Activated CD8-positive, alpha-beta memory T cell treated with anti-CD3 and anti-CD28 coated beads, Interleukin-2, amount 10 ng/mL, durations not matched to agents 7 days and 5 days (primary cell): Measurements from ENCODE around the gene FNDC1. TPM values are rescaled to one million over a fixed set of nuclear protein-coding genes. Genes with fewer than 3 reads are reported as not detected.

ENCODE experiments used
- ATAC-seq: fragments of 150-1000 bp; cut with Tn5 transposase; one replicate; pipeline ENCODE4 v1.10.0; 2021; ENCODE audit warnings: moderate library complexity
- CTCF ChIA-PET: fragments of 350-600 bp; sonication (Branson Sonifier 250); formaldehyde crosslinking; loops from one replicate; lab custom pipeline; 2021; ENCODE audit warnings: antibody characterized with exemption; lab: Charles Lee
- DNase-seq: peaks from one replicate; pipeline ENCODE4 v3.0.0-alpha.2; 2020
- H3K27ac Mint-ChIP-seq: one replicate; pipeline ENCODE4 v1.8.0; 2021; ENCODE audit warnings: mild to moderate bottlenecking, mixed read lengths
- H3K27me3 Mint-ChIP-seq: one replicate; pipeline ENCODE4 v1.8.0; 2021; ENCODE audit warnings: mixed read lengths
- H3K36me3 Mint-ChIP-seq: one replicate; pipeline ENCODE4 v1.8.0; 2021; ENCODE audit warnings: mild to moderate bottlenecking, mixed read lengths
- H3K4me1 Mint-ChIP-seq: one replicate; pipeline ENCODE4 v1.8.0; 2021; ENCODE audit warnings: mixed read lengths
- H3K4me3 Mint-ChIP-seq: one replicate; pipeline ENCODE4 v1.8.0; 2021; ENCODE audit warnings: mild to moderate bottlenecking, moderate library complexity, mixed read lengths
- H3K9me3 Mint-ChIP-seq: one replicate; pipeline ENCODE4 v1.8.0; 2022; ENCODE audit warnings: low read depth, mixed read lengths
- total RNA-seq, 2 experiments: library from RNA; stranded (reverse); gene quantifications; one replicate each; pipeline ENCODE4 v1.2.3, GENCODE V29; 2021

FNDC1 gene
- total RNA-seq, 2 experiments from 2014 or later, result not detected

- Mint-ChIP-seq H3K27ac (no peak overlapping the region), H3K27me3 (peaks cover 55% of the 10 kb centered on the region), H3K4me3 (no peak overlapping the region), H3K4me1 (peaks cover 5% of the 10 kb centered on the region), H3K36me3 (no peaks in the 10 kb centered on the region), H3K9me3 (no peaks in the 10 kb centered on the region)
- no peak for ATAC-seq
- DNase-seq, result no peak
- CTCF ChIA-PET, result no interaction called here
Observed at GRCh38 chr6:159224452-159224851, 55.3 kb downstream of the FNDC1 start.

DNA sequence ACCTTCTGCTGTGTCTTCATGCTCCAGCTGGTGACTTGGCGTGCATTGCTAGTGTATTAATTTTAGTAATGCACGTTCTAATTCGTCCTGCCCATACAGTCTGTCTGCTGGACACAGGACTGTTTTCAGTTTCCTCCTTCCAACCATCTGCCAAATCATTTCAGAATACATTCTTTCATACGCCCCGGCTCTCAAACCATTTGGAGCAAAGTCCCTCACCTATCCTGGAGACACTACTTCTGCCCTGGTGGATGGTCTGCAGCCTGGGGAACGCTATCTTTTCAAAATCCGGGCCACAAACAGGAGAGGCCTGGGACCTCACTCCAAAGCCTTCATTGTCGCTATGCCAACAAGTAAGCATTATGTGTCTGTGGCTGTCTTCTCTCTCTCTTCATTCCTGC is 60.5 kb downstream of the FNDC1 start:
- no peak for DNase-seq
- no peaks in the 10 kb centered on the region for H3K4me1 Mint-ChIP-seq
- no peak overlapping the region for H3K4me3 Mint-ChIP-seq
- H3K9me3 Mint-ChIP-seq, result no peaks in the 10 kb centered on the region
- peaks cover 51% of the 10 kb centered on the region for H3K27me3 Mint-ChIP-seq
- ATAC-seq, result no peak
- H3K36me3 Mint-ChIP-seq, result no peaks in the 10 kb centered on the region
- no peak overlapping the region for H3K27ac Mint-ChIP-seq
- CTCF ChIA-PET, result interaction anchor here (0.6 kb wide), 1 partner anchor 934 kb away, joined by 3 read pairs; no protein-coding TSS in a partner anchor

DNA sequence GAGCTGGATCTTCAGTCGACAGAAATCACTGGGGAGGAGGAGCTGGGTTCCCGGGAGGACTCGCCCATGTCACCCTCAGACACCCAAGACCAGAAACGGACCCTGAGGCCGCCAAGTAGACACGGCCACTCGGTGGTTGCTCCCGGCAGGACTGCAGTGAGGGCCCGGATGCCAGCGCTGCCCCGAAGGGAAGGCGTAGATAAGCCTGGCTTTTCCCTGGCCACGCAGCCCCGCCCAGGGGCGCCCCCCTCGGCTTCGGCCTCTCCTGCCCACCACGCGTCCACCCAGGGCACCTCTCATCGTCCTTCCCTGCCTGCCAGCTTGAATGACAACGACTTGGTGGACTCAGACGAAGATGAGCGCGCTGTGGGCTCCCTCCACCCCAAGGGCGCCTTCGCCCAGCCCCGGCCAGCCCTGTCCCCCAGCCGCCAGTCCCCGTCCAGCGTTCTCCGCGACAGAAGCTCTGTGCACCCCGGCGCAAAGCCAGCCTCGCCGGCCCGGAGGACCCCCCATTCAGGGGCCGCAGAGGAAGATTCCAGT is 63.0 kb downstream of the FNDC1 start:
- H3K9me3 Mint-ChIP-seq, result no peaks in the 10 kb centered on the region
- no peaks in the 10 kb centered on the region for H3K4me1 Mint-ChIP-seq
- H3K27me3 Mint-ChIP-seq, result peaks cover 56% of the 10 kb centered on the region
- H3K27ac Mint-ChIP-seq, result no peak overlapping the region
- H3K36me3 Mint-ChIP-seq, result no peaks in the 10 kb centered on the region
- ATAC-seq, result no peak
- no peak for DNase-seq
- CTCF ChIA-PET, result interaction anchor here (1.0 kb wide), 1 partner anchor 20 kb away, joined by 3 read pairs; no protein-coding TSS in a partner anchor
- H3K4me3 Mint-ChIP-seq, result no peak overlapping the region

GRCh38 chr6:159232751-159233150 is 63.6 kb downstream of the FNDC1 start:
- peaks cover 57% of the 10 kb centered on the region for H3K27me3 Mint-ChIP-seq
- ATAC-seq, result no peak
- CTCF ChIA-PET, result interaction anchor here (1.0 kb wide), 1 partner anchor 20 kb away, joined by 3 read pairs; no protein-coding TSS in a partner anchor
- no peak overlapping the region for H3K27ac Mint-ChIP-seq
- H3K36me3 Mint-ChIP-seq, result no peaks in the 10 kb centered on the region
- no peaks in the 10 kb centered on the region for H3K4me1 Mint-ChIP-seq
- DNase-seq, result no peak
- no peaks in the 10 kb centered on the region for H3K9me3 Mint-ChIP-seq
- H3K4me3 Mint-ChIP-seq, result no peak overlapping the region

DNA sequence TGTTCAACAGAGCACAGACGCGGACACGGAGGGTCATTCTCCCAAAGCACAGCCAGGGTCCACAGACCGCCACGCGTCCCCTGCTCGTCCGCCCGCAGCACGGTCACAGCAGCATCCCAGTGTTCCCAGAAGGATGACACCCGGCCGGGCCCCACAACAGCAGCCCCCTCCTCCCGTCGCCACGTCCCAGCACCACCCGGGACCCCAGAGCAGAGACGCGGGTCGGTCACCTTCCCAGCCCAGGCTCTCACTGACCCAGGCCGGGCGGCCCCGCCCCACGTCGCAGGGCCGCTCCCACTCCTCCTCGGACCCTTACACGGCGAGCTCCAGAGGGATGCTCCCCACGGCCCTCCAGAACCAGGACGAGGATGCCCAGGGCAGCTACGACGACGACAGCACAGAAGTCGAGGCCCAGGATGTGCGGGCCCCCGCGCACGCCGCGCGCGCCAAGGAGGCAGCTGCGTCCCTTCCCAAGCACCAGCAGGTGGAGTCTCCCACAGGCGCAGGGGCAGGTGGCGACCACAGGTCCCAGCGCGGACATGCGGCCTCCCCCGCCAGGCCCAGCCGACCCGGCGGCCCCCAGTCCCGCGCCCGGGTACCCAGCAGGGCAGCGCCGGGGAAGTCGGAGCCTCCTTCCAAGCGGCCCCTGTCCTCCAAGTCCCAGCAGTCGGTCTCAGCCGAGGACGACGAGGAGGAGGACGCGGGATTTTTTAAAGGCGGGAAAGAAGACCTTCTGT is 64.3 kb downstream of the FNDC1 start:
- DNase-seq (no peak), ATAC-seq (no peak)
- H3K4me3 Mint-ChIP-seq, result no peak overlapping the region
- CTCF ChIA-PET, result no interaction called here
- H3K27me3 Mint-ChIP-seq, result peaks cover 59% of the 10 kb centered on the region
- H3K9me3 Mint-ChIP-seq, result no peaks in the 10 kb centered on the region
- no peaks in the 10 kb centered on the region for H3K36me3 Mint-ChIP-seq
- H3K4me1 Mint-ChIP-seq, result no peaks in the 10 kb centered on the region
- no peak overlapping the region for H3K27ac Mint-ChIP-seq

DNA sequence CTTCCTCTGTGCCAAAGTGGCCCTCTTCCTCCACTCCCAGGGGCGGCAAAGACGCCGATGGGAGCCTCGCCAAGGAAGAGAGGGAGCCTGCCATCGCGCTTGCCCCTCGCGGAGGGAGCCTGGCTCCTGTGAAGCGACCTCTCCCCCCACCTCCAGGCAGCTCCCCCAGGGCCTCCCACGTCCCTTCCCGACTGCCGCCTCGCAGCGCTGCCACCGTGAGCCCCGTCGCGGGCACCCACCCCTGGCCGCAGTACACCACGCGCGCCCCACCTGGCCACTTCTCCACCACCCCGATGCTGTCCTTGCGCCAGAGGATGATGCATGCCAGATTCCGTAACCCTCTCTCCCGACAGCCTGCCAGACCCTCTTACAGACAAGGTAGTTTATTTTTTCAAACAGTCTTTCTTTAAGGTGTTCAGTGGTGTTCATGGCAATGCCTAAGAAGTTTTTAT is 64.9 kb downstream of the FNDC1 start:
- Mint-ChIP-seq H3K4me3 (no peak overlapping the region), H3K27me3 (peaks cover 59% of the 10 kb centered on the region), H3K9me3 (no peaks in the 10 kb centered on the region), H3K4me1 (no peaks in the 10 kb centered on the region), H3K27ac (no peak overlapping the region), H3K36me3 (no peaks in the 10 kb centered on the region)
- CTCF ChIA-PET, result no interaction called here
- DNase-seq, result no peak
- no peak for ATAC-seq

DNA sequence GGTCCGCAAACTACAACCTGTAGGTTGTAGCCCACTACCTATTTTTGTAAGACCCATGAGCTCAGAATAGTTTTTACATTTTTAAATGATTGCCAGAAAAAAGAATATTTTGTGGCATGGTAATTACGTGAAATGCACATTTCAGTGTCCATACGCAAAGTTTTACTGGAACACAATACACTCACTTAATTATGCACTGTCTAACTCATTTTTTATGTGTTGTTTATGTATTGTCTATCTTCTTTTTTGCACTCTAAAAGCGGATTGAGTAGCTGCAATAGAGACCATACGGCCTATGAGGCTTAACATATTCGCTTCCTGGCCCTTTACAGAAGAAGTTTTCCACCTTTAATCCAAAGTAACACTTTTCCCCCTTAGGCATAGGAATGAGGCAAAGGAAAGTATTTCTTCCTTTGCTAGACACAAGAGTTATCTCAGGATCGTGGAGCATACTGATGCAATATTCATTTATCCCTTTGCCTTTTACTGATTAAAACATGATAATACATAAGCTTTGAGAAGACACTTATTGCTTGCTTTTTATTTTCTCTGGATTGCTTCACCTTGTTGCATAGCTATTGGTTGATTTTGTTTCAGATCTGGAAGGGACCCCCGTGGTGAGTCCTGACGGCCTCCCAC is 69.8 kb downstream of the FNDC1 start:
- Mint-ChIP-seq H3K27ac (no peak overlapping the region), H3K36me3 (no peaks in the 10 kb centered on the region), H3K4me3 (no peak overlapping the region), H3K4me1 (no peaks in the 10 kb centered on the region), H3K27me3 (peaks cover 46% of the 10 kb centered on the region), H3K9me3 (no peaks in the 10 kb centered on the region)
- DNase-seq (no peak), ATAC-seq (no peak)
- CTCF ChIA-PET, result interaction anchor here (2.5 kb wide), 1 partner anchor 14 kb away, joined by 8 read pairs; no protein-coding TSS in a partner anchor

DNA sequence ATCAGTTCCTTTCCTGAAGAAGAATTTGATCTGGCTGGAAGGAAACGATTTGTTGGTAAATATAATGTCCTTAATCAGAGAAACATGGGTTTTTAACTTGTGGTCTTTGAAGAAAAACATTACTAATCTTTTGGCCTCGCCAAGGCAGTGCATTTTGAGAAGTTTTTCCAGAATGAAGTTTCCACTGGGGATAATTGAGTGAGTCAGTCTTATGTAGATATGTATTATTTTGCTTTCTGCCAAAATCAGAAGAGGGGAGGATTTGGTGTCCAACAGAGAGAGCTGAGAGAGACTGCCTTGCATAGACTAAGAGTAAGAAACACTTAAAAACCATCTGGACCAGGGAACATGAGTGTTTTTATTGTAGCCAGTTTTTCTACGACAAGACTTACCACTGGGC is 79.9 kb downstream of the FNDC1 start:
- Mint-ChIP-seq H3K27me3 (peaks cover 19% of the 10 kb centered on the region), H3K4me3 (no peak overlapping the region), H3K36me3 (no peaks in the 10 kb centered on the region), H3K4me1 (no peaks in the 10 kb centered on the region), H3K27ac (no peak overlapping the region), H3K9me3 (no peaks in the 10 kb centered on the region)
- ATAC-seq (no peak), DNase-seq (no peak)
- CTCF ChIA-PET, result interaction anchor here (1.1 kb wide), 1 partner anchor 65 kb away, joined by 3 read pairs; no protein-coding TSS in a partner anchor

DNA sequence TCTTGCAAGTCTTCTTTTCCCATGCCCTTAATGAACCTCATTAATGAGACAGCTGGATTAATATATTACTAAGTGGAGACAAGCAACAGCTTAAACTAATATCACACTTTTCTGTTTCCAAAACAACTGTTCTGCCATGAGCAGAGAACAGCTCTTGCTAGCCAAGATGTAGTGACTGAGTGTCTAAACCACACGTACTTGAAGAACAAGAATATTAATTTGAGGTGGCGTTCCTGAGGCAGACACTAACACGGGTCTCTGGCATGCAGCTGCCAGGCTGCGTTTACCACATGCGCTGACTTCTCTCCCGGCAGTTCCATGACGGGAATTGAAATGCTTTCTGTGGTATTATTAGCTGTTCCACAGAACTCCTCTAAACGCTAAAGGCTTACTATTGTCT is 80.6 kb downstream of the FNDC1 start:
- Mint-ChIP-seq H3K36me3 (no peaks in the 10 kb centered on the region), H3K4me3 (no peak overlapping the region), H3K27me3 (peaks cover 17% of the 10 kb centered on the region), H3K27ac (no peak overlapping the region), H3K9me3 (no peaks in the 10 kb centered on the region), H3K4me1 (no peaks in the 10 kb centered on the region)
- DNase-seq, result no peak
- CTCF ChIA-PET, result interaction anchor here (1.0 to 1.4 kb wide), 3 partner anchors 66 to 405 kb away, joined by 3 read pairs; no protein-coding TSS in a partner anchor
- ATAC-seq, result no peak

GRCh38 chr6:159250633-159251032 is 81.4 kb downstream of the FNDC1 start:
- H3K27ac Mint-ChIP-seq, result no peak overlapping the region
- no peaks in the 10 kb centered on the region for H3K9me3 Mint-ChIP-seq
- no peak for DNase-seq
- CTCF ChIA-PET, result interaction anchor here (1.0 to 1.4 kb wide), 2 partner anchors 76 to 404 kb away, joined by 3 read pairs; no protein-coding TSS in a partner anchor
- H3K4me1 Mint-ChIP-seq, result no peaks in the 10 kb centered on the region
- no peaks in the 10 kb centered on the region for H3K36me3 Mint-ChIP-seq
- no peak for ATAC-seq
- no peak overlapping the region for H3K4me3 Mint-ChIP-seq
- H3K27me3 Mint-ChIP-seq, result peaks cover 15% of the 10 kb centered on the region

DNA sequence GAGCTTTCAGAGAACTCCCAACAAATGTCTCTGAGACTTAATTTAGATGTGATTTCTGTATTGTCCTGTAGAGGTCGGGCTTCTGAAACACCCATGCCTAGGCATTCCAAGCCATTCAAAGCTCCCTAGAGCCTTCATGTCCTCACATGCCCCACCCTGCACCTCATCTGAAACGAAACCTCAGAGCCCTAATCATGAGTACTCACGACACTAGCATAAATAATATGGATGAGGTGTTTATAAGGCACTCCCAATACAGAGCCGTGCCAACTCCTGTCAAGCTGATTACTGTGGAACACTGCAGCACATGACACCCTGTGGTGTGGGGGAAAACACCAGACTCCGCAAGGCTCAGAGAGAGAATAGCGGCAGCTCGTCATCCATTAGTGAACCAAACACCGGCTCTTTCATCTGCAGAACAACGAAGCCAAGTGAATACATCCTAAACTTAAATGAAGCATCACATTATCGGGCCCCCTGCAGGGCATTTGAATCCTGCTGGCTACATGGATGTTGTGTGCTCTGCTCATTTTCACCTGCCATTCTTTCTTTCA is 83.8 kb downstream of the FNDC1 start:
- CTCF ChIA-PET, result interaction anchor here (0.6 to 2.1 kb wide), 13 partner anchors 9 to 403 kb away, joined by 3 to 8 read pairs (median 4); no protein-coding TSS in a partner anchor
- H3K4me3 Mint-ChIP-seq, result no peak overlapping the region

GRCh38 chr6:159254186-159254585 is 85.0 kb downstream of the FNDC1 start:
- Mint-ChIP-seq H3K27ac (no peak overlapping the region), H3K4me1 (no peaks in the 10 kb centered on the region), H3K4me3 (no peak overlapping the region), H3K36me3 (no peaks in the 10 kb centered on the region), H3K9me3 (no peaks in the 10 kb centered on the region), H3K27me3 (peaks cover 5% of the 10 kb centered on the region)
- CTCF ChIA-PET, result no interaction called here
- ATAC-seq (no peak), DNase-seq (no peak)

More for the DNA sequence above, 83.8 kb downstream of the FNDC1 start:
- ATAC-seq, result peak; percentile 57
- Mint-ChIP-seq H3K4me1 (no peaks in the 10 kb centered on the region), H3K27ac (no peak overlapping the region), H3K36me3 (no peaks in the 10 kb centered on the region), H3K27me3 (peaks cover 10% of the 10 kb centered on the region), H3K9me3 (no peaks in the 10 kb centered on the region)
- DNase-seq, result no peak

DNA sequence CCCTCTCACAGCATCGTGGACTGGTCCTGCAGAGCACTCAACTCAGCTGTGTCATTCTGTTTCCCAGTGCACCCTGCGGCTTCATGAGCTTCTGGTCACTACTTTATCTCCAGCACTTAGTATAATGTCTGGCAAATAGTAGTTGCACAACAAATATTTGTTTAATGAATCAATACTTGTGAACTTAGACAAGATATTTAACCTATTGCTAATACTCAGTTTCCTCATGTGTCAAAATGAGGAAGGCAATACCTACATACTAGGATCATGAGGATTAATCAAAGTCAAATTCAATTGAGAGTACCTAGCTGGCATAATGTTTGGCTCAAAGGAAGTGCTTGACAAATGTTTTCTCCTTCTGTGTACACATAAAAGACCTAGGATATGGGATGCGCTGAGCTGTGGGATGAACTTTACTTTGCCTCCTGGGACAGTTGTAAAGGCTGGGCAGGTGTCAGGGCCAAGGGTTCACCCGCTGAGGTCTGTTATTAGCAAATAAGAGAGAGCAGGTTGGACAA is 86.3 kb downstream of the FNDC1 start:
- H3K27me3 Mint-ChIP-seq, result peaks cover 8% of the 10 kb centered on the region
- no peak overlapping the region for H3K27ac Mint-ChIP-seq
- no peak overlapping the region for H3K4me3 Mint-ChIP-seq
- DNase-seq (no peak), ATAC-seq (no peak)
- no peaks in the 10 kb centered on the region for H3K4me1 Mint-ChIP-seq
- H3K36me3 Mint-ChIP-seq, result no peaks in the 10 kb centered on the region
- CTCF ChIA-PET, result interaction anchor here (0.8 to 1.0 kb wide), 2 partner anchors 82 to 399 kb away, joined by 3 read pairs; no protein-coding TSS in a partner anchor
- no peaks in the 10 kb centered on the region for H3K9me3 Mint-ChIP-seq
